ENCODE results near the gene ZBTB47.
A peak's percentile ranks its signal among the peaks of the same experiment; 100 is the strongest.

The ZBTB47 gene

DNA sequence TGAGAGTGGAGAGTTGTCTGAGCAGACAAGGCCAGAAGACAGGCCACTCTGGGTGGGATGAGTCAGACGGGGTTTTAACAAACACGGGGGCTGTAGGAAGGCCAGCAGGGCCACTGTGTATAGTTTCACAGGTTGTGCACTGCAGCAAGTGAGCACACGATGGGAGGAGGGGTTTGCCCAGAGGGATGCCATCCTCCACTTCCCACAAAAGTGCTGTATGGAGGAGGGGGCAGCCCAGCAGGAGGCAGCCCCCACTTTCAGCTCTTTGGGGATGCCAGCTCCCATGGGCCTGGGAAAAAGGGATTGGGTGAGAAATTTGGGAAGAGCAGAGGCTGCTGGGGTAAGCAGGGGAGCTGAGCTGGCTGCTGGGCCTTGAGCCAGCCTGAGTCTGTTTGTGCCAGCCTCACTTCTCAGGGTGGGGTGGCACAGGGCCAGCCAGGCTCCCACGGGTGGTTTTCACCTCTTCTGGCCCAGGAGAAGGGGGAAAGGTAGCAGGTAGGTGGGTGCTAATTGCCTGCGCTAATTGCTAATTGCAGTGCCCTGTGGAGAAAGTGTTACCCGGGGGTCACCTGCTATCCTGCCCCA lies 6.7 kb downstream of the ZBTB47 start:
- TF ChIP-seq, protein P1, sequence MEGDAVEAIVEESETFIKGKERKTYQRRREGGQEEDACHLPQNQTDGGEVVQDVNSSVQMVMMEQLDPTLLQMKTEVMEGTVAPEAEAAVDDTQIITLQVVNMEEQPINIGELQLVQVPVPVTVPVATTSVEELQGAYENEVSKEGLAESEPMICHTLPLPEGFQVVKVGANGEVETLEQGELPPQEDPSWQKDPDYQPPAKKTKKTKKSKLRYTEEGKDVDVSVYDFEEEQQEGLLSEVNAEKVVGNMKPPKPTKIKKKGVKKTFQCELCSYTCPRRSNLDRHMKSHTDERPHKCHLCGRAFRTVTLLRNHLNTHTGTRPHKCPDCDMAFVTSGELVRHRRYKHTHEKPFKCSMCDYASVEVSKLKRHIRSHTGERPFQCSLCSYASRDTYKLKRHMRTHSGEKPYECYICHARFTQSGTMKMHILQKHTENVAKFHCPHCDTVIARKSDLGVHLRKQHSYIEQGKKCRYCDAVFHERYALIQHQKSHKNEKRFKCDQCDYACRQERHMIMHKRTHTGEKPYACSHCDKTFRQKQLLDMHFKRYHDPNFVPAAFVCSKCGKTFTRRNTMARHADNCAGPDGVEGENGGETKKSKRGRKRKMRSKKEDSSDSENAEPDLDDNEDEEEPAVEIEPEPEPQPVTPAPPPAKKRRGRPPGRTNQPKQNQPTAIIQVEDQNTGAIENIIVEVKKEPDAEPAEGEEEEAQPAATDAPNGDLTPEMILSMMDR (IDR thresholded peaks at IDR 0.05) = no peak
- no peak overlapping the region for H3K4me3 ChIP-seq (ENCODE audit: low read depth, low read length)
- H3K9me3 ChIP-seq (ENCODE audit: control insufficient read depth, low read length) = no peaks in the 10 kb centered on the region
- H3K27ac ChIP-seq = no peak overlapping the region
- H3K79me2 ChIP-seq = no peaks in the 10 kb centered on the region
- H3K36me3 ChIP-seq (ENCODE audit: control insufficient read depth, insufficient read depth, low read length) = no peaks in the 10 kb centered on the region
- H3K27me3 ChIP-seq (ENCODE audit: control insufficient read depth, insufficient read depth, low read length) = no peaks in the 10 kb centered on the region
- H3K4me2 ChIP-seq (ENCODE audit: low read length) = no peak overlapping the region
- H3K9ac ChIP-seq = no peak overlapping the region
- no peak overlapping the region for H2AFZ ChIP-seq
- H3K4me1 ChIP-seq = peaks cover 4% of the 10 kb centered on the region

DNA sequence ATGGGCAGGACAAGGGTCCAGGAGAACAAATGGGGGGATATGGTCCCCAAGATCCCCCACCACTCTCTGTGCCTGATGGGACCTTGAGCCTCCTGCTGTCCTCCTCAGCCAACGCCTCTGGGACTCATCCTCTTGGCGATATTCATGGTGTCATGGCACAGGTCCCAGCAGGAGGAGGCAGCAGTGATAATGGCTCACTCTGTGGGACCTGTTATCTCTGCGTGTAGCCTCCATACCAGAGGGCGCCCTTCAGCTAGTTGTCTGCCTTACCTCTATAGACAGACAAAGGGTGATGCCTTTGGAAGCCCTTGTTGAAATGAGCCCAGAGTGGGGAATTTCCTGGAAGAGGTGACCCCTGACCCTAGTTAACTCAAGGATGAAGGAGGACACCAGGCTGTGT lies 7.4 kb downstream of the ZBTB47 start:
- Histone ChIP-seq H3K36me3 (ENCODE audit: control insufficient read depth, insufficient read depth, low read length) (no peaks in the 10 kb centered on the region), H3K27ac (no peak overlapping the region), H3K4me3 (ENCODE audit: low read depth, low read length) (no peak overlapping the region), H3K27me3 (ENCODE audit: control insufficient read depth, insufficient read depth, low read length) (no peaks in the 10 kb centered on the region), H3K79me2 (no peaks in the 10 kb centered on the region), H3K4me2 (ENCODE audit: low read length) (no peak overlapping the region), H3K4me1 (no peaks in the 10 kb centered on the region), H3K9ac (no peak overlapping the region), H3K9me3 (ENCODE audit: control insufficient read depth, low read length) (no peaks in the 10 kb centered on the region), H2AFZ (no peak overlapping the region)
- TF ChIP-seq, protein P1 (IDR thresholded peaks at IDR 0.05) = peak; percentile 49

DNA sequence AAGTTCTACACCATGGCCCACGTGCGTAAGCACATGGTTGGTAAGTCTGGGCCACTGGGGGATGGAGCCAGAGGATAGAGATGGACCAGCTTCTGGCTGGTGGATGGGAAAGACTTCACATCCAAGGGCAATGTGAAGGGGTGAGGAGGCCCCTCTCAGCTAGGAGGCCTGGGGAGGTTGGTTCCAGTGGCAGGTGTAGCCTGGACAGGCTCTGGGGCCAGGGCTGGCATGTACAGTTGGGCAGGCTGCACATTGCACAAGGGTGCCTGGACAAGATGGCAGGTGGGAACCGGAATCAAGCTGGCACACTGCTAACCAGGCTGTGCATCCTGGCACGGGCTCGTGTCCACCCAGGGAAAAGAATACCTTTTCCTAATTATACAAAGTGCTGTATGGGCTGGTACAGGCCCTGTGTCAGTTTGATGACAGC lies 8.1 kb downstream of the ZBTB47 start:
- Histone ChIP-seq H3K4me3 (ENCODE audit: low read depth, low read length) (no peak overlapping the region), H3K79me2 (no peaks in the 10 kb centered on the region), H3K4me2 (ENCODE audit: low read length) (no peak overlapping the region), H3K36me3 (ENCODE audit: control insufficient read depth, insufficient read depth, low read length) (no peaks in the 10 kb centered on the region), H3K4me1 (peaks cover 3% of the 10 kb centered on the region), H3K9me3 (ENCODE audit: control insufficient read depth, low read length) (no peaks in the 10 kb centered on the region), H3K27me3 (ENCODE audit: control insufficient read depth, insufficient read depth, low read length) (no peaks in the 10 kb centered on the region), H3K27ac (no peak overlapping the region), H3K9ac (no peak overlapping the region), H2AFZ (no peak overlapping the region)
- TF ChIP-seq, protein P1 (IDR thresholded peaks at IDR 0.05) = no peak

DNA sequence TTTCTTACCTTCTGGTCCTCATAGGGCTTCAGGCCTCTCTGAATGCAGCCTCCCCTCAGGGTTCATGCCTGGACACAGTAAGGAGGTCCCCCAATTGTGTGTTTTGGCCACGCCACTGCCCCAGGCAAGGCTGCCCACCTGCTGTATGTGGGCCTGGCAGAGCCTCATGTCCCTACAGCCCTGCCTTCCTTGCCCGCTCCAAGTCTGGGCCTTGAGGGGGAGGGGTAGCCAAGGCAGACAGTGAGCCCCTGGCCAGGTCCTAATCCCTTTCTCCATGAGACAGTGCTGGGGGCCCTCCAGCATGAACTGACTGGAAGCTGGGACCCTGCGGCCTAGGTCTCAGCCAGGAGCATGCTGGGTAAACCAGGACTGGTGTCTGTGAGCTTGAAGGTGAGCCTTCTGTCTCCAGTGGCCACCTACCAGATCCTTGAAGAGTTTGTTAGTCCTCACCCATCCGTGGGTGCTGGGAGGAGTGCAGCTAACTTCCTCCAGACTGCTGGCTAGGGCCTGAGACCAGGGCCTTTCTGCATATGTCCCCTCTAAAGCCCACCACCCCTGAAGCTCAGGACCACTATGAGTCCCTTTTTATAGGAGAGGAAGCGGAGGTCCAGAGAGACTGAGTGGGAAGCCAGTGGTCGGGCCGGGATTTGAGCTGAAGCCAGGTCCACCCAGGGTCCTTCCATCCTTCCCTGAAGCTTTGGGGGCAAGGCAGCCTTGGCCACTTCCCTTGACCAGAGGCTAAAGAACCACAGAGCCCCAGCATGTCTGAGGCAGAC lies 8.7 kb downstream of the ZBTB47 start:
- Histone ChIP-seq H3K9me3 (ENCODE audit: control insufficient read depth, low read length) (no peaks in the 10 kb centered on the region), H3K9ac (no peak overlapping the region), H3K79me2 (no peaks in the 10 kb centered on the region), H3K27ac (no peak overlapping the region), H3K27me3 (ENCODE audit: control insufficient read depth, insufficient read depth, low read length) (no peaks in the 10 kb centered on the region), H3K4me3 (ENCODE audit: low read depth, low read length) (no peak overlapping the region), H3K4me2 (ENCODE audit: low read length) (no peak overlapping the region), H2AFZ (no peak overlapping the region), H3K4me1 (peaks cover 4% of the 10 kb centered on the region), H3K36me3 (ENCODE audit: control insufficient read depth, insufficient read depth, low read length) (no peaks in the 10 kb centered on the region)
- TF ChIP-seq, protein P1 (IDR thresholded peaks at IDR 0.05) = no peak
